Measurements from ENCODE around the gene SLC24A3. TPM values are rescaled to one million over a fixed set of nuclear protein-coding genes. Genes with fewer than 3 reads are reported as not detected.

Gene SLC24A3
- total RNA-seq, 4 donors from 2014 or later = 12.9 to 49.8 (median 27.6) TPM

- intact Hi-C loops (cut with DNase I; ENCODE audit: low total_unique reads) = no loop called here
- no peak for DNase-seq
- TF ChIP-seq CTCF (IDR thresholded peaks at IDR 0.05) = no peak
- TF ChIP-seq POLR2A (IDR thresholded peaks at IDR 0.05) = no peak
- H3K4me3 ChIP-seq = no peak overlapping the region
- no peaks in the 10 kb centered on the region for H3K36me3 ChIP-seq
- no peaks in the 10 kb centered on the region for H3K27me3 ChIP-seq
- no peaks in the 10 kb centered on the region for H3K9me3 ChIP-seq
- H3K27ac ChIP-seq = peak overlapping the region; percentile 12 to 35
- peaks cover 0 to 4% of the 10 kb centered on the region in 2 donors for H3K4me1 ChIP-seq
Measured at GRCh38 chr20:19448632-19449031, 236.2 kb downstream of the SLC24A3 start.

- peaks cover 0 to 4% of the 10 kb centered on the region in 2 donors for H3K4me1 ChIP-seq
- DNase-seq = peak; percentile 74 to 75
Measured at GRCh38 chr20:19449051-19449450, 236.6 kb downstream of the SLC24A3 start.

GRCh38 chr20:19451231-19451922, 238.9 kb downstream of the SLC24A3 start:
- intact Hi-C loops (cut with DNase I; ENCODE audit: low total_unique reads) = no loop called here
- TF ChIP-seq POLR2A (IDR thresholded peaks at IDR 0.05) = no peak
- no peak for TF ChIP-seq CTCF (IDR thresholded peaks at IDR 0.05)
- Histone ChIP-seq H3K4me1 (peaks cover 0 to 4% of the 10 kb centered on the region in 2 donors), H3K36me3 (no peaks in the 10 kb centered on the region), H3K4me3 (no peak overlapping the region), H3K9me3 (no peaks in the 10 kb centered on the region), H3K27ac (no peak overlapping the region), H3K27me3 (no peaks in the 10 kb centered on the region)
- no peak for DNase-seq

More at GRCh38 chr20:19449051-19449450, 236.6 kb downstream of the SLC24A3 start:
- Histone ChIP-seq H3K36me3 (no peaks in the 10 kb centered on the region), H3K9me3 (no peaks in the 10 kb centered on the region), H3K27me3 (no peaks in the 10 kb centered on the region), H3K27ac (peak overlapping the region; percentile 12 to 35), H3K4me3 (no peak overlapping the region)
- intact Hi-C loops (cut with DNase I; ENCODE audit: low total_unique reads) = no loop called here
- TF ChIP-seq CTCF (IDR thresholded peaks at IDR 0.05) (no peak), POLR2A (IDR thresholded peaks at IDR 0.05) (no peak)

- H3K4me1 ChIP-seq = peaks cover 0 to 4% of the 10 kb centered on the region in 2 donors
- H3K27me3 ChIP-seq = no peaks in the 10 kb centered on the region
- no peak overlapping the region for H3K4me3 ChIP-seq
- DNase-seq = no peak
- no peak overlapping the region for H3K27ac ChIP-seq
- intact Hi-C loops (cut with DNase I; ENCODE audit: low total_unique reads) = no loop called here
- TF ChIP-seq CTCF (IDR thresholded peaks at IDR 0.05) (no peak), POLR2A (IDR thresholded peaks at IDR 0.05) (no peak)
- H3K36me3 ChIP-seq = no peaks in the 10 kb centered on the region
- no peaks in the 10 kb centered on the region for H3K9me3 ChIP-seq
Measured at GRCh38 chr20:19451923-19452295, 239.5 kb downstream of the SLC24A3 start.

- H3K9me3 ChIP-seq = no peaks in the 10 kb centered on the region
- DNase-seq = no peak
- no peaks in the 10 kb centered on the region for H3K36me3 ChIP-seq
- no peaks in the 10 kb centered on the region for H3K27me3 ChIP-seq
- intact Hi-C loops (cut with DNase I; ENCODE audit: low total_unique reads) = no loop called here
- no peak overlapping the region for H3K27ac ChIP-seq
- TF ChIP-seq POLR2A (IDR thresholded peaks at IDR 0.05) (no peak), CTCF (IDR thresholded peaks at IDR 0.05) (no peak)
- no peak overlapping the region for H3K4me3 ChIP-seq
- peaks cover 0 to 4% of the 10 kb centered on the region in 2 donors for H3K4me1 ChIP-seq
Measured at GRCh38 chr20:19453410-19453809, 241.0 kb downstream of the SLC24A3 start.
